Heart left ventricle (tissue), 13 donors: ENCODE results near the gene MEF2A.

Experiments
- CTCF ChIP-seq, 12 donors: fragments of 200-600 bp; sonication (generic) in 4 of 12; IDR thresholded peaks; one replicate each; pipeline versions ENCODE4 v1.5.0 to v1.8.0; 2018 to 2022; ENCODE audit warnings: antibody characterized with exemption in 12 of 12, mild to moderate bottlenecking in 5 of 12
- POLR2A ChIP-seq, 2 donors: fragments of 450-650 bp; IDR thresholded peaks; one replicate each; pipeline ENCODE4 v1.6.1; 2017; ENCODE audit warnings: antibody characterized with exemption in 2 of 2, mild to moderate bottlenecking in 2 of 2, moderate library complexity in 2 of 2
- donor health status: ischemic (EF 13 %, LVEDD 7.1; RV severe dilation, severe dysfunction).
- donor health status: DM: no; HTN: yes; CAD: no.
- donor health status: DM: no; HTN: no; CAD: no.
- donor health status: ischemic (EF 25% LVEDD 6.9; RV normal size, moderate dysfunction).
- donor health status: ischemic (EF 25% LVEDD 5.7; RV mildly dilated, moderate dysfunction).
- donor health status: ischemic (EF 35%, LVEDD 5.7; RV mildly dilated, moderate dysfunction).
- donor health status: nonischemic (EF 11% LVEDD 7.7; RV severe dilation, severe dysfunction).
- donor health status: DM: yes; HTN: yes; CAD: no.
- donor health status: PGD.
- donor health status: ischemic (EF 29% LVEDD 5.4; RV normal size, mild dysfunction).
- donor health status: nonischemic (EF 23%, LVEDD 6.1; RV moderate dilation, normal function).

GRCh38 chr15:99712415-99712814 is 146.6 kb downstream of the MEF2A start:
- TF ChIP-seq CTCF (IDR thresholded peaks at IDR 0.05) (no peak), POLR2A (IDR thresholded peaks at IDR 0.05) (no peak)
